ENCODE results near the gene C1orf146.

DNA sequence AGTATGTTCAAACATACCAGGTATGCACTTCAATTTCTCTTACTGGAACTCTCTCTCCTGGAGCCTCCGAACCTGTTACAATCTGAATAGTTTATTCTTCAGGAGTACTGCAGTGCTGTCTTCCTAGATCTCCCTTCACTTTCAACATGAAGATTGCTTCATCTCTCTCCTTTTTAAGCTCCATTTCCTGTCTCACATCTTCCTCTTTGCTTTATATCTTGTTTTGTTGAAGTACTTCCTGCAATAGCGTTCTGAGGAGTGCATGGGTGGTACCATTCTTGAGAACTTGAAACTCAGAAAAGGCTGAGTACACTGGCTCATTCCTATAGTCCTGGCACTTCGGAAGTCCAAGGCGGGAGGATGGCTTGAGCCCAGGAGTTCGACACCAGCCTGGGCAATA is 15.7 kb upstream of the C1orf146 start:
- TF ChIP-seq, protein P1, sequence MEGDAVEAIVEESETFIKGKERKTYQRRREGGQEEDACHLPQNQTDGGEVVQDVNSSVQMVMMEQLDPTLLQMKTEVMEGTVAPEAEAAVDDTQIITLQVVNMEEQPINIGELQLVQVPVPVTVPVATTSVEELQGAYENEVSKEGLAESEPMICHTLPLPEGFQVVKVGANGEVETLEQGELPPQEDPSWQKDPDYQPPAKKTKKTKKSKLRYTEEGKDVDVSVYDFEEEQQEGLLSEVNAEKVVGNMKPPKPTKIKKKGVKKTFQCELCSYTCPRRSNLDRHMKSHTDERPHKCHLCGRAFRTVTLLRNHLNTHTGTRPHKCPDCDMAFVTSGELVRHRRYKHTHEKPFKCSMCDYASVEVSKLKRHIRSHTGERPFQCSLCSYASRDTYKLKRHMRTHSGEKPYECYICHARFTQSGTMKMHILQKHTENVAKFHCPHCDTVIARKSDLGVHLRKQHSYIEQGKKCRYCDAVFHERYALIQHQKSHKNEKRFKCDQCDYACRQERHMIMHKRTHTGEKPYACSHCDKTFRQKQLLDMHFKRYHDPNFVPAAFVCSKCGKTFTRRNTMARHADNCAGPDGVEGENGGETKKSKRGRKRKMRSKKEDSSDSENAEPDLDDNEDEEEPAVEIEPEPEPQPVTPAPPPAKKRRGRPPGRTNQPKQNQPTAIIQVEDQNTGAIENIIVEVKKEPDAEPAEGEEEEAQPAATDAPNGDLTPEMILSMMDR (IDR thresholded peaks at IDR 0.05) = no peak
- no peak for TF ChIP-seq EP300 (IDR thresholded peaks at IDR 0.05)
- no peak for TF ChIP-seq POLR2A (IDR thresholded peaks at IDR 0.05)
- no peak for TF ChIP-seq POLR2AphosphoS5 (IDR thresholded peaks at IDR 0.05)

Data from gastroesophageal sphincter (tissue), 3 donors.